C4-2B (cell line): Measurements from ENCODE around the gene DRD4.
"Not testable (repeated sequence)": the region's sequence is repeated elsewhere in the genome, so short reads cannot be mapped to it uniquely, and the experiment has no call there.

Experiments
- H3K27ac ChIP-seq: fragments of 450-650 bp; 2 replicates; pipeline ENCODE4 v1.5.1; 2017
- CTCF ChIP-seq: fragments of 450-650 bp; conservative IDR thresholded peaks from 2 replicates; pipeline ENCODE4 v1.5.1; 2017; ENCODE audit warnings: mild to moderate bottlenecking
- ZFX ChIP-seq: fragments of 450-650 bp; IDR thresholded peaks from 2 replicates; pipeline ENCODE4 v1.6.1; 2017

Gene DRD4

GRCh38 chr11:680970-681369 is 43.9 kb downstream of the DRD4 start:
- H3K27ac ChIP-seq = no peak overlapping the region
- TF ChIP-seq CTCF (no peak), ZFX (no peak)

- TF ChIP-seq ZFX (no peak), CTCF (no peak)
- H3K27ac ChIP-seq = no peak overlapping the region
Measured at GRCh38 chr11:686451-687243, 49.6 kb downstream of the DRD4 start.

- no peak for TF ChIP-seq CTCF
- no peak for TF ChIP-seq ZFX
- no peak overlapping the region for H3K27ac ChIP-seq
Measured at GRCh38 chr11:687751-688150, 50.7 kb downstream of the DRD4 start.

- TF ChIP-seq CTCF = no peak
- TF ChIP-seq ZFX = no peak
- no peak overlapping the region for H3K27ac ChIP-seq
Measured at GRCh38 chr11:688681-689080, 51.6 kb downstream of the DRD4 start.

GRCh38 chr11:689625-690024 is 52.6 kb downstream of the DRD4 start:
- H3K27ac ChIP-seq = no peak overlapping the region
- TF ChIP-seq CTCF = no peak
- TF ChIP-seq ZFX = no peak

GRCh38 chr11:690244-690643 is 53.2 kb downstream of the DRD4 start:
- not testable (repeated sequence) for H3K27ac ChIP-seq
